ENCODE measurements around the gene LIPT2. TPM values are rescaled to one million over a fixed set of nuclear protein-coding genes. Genes with fewer than 3 reads are reported as not detected.

The LIPT2 gene
- total and polyA plus RNA-seq, 2 donors (not counting 3 experiments of a cell fraction or from before 2014, with no cell fraction given), result 1.7 to 4.1 TPM

GRCh38 chr11:74462631-74463030 lies 30.9 kb downstream of the LIPT2 start:
- H3K9ac ChIP-seq (replicated peaks; ENCODE audit: extremely low read depth, insufficient read depth, low read length), result no peak overlapping the region
- intact Hi-C loops (cut with micrococcal nuclease), result no loop called here
- DNase-seq (ENCODE audit: low read depth, low spot score), result no peak
- H3K27me3 ChIP-seq (ENCODE audit: control insufficient read depth in 2 of 2, insufficient read depth in 2 of 2, low read length in 2 of 2), result peaks cover 16 to 23% of the 10 kb centered on the region in 2 experiments
- no peaks in the 10 kb centered on the region for H3K9me3 ChIP-seq (replicated peaks; ENCODE audit: control insufficient read depth, insufficient read depth, low read length)
- dilution Hi-C loops (cut with MboI; ENCODE audit: extremely low pct_ligation_motif_present, low sequenced_read_pairs), result no loop called here
- H3K36me3 ChIP-seq (ENCODE audit: control insufficient read depth in 2 of 2, extremely low read depth in 1 of 2, insufficient read depth in 2 of 2, low read length in 2 of 2), result no peaks in the 10 kb centered on the region
- TF ChIP-seq FOS (IDR thresholded peaks at IDR 0.05; ENCODE audit: borderline replicate concordance, insufficient read depth, low read length) (no peak), GATA2 (IDR thresholded peaks at IDR 0.05; ENCODE audit: insufficient read depth, insufficient read length, low read depth, low read length) (no peak), POLR2A (IDR thresholded peaks at IDR 0.05; ENCODE audit: low read depth, low read length) (no peak), EZH2 (IDR thresholded peaks at IDR 0.05; ENCODE audit: borderline replicate concordance, low read depth, low read length, severe bottlenecking) (no peak), POLR2AphosphoS5 (IDR thresholded peaks at IDR 0.05; ENCODE audit: insufficient read depth, low read depth, low read length) (no peak), CTCF (IDR thresholded peaks at IDR 0.05; ENCODE audit: extremely low read depth in 1 of 2, insufficient read depth in 1 of 2, low read depth in 1 of 2, low read length in 2 of 2) (no peak), JUN (IDR thresholded peaks at IDR 0.05; ENCODE audit: borderline replicate concordance, insufficient read depth, insufficient read length, low read depth) (no peak), MYC (IDR thresholded peaks at IDR 0.05; ENCODE audit: low read depth, low read length) (no peak)
- TF ChIP-seq, protein P1, sequence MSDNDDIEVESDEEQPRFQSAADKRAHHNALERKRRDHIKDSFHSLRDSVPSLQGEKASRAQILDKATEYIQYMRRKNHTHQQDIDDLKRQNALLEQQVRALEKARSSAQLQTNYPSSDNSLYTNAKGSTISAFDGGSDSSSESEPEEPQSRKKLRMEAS (IDR thresholded peaks at IDR 0.05; ENCODE audit: insufficient read depth, insufficient read length), result no peak
- ChIA-PET CTCF (interaction anchor here (1.5 to 5.4 kb wide), 5 partner anchors 9 to 208 kb away, joined by 5 to 38 read pairs (median 8); partner anchors contain the start of gene LIPT2), POLR2A (no interaction called here)
- no TSS peak for BruUV-seq (replicated peaks)
- no peak overlapping the region for H3K27ac ChIP-seq (ENCODE audit: insufficient read depth, low read depth, low read length)
- H3K79me2 ChIP-seq (ENCODE audit: control insufficient read depth, insufficient read depth, low read length), result no peaks in the 10 kb centered on the region
- H2AFZ ChIP-seq (ENCODE audit: low read depth, low read length), result no peak overlapping the region
- H3K9me1 ChIP-seq (replicated peaks; ENCODE audit: control insufficient read depth, extremely low read depth, insufficient read depth, low read length), result no peaks in the 10 kb centered on the region
- no peaks in the 10 kb centered on the region for H4K20me1 ChIP-seq (replicated peaks; ENCODE audit: control insufficient read depth, extremely low read depth, insufficient read depth, low read length)
- no peak overlapping the region for H3K4me2 ChIP-seq (ENCODE audit: insufficient read depth, low read length)
- FAIRE-seq, result no peak
- no peak overlapping the region for H3K4me3 ChIP-seq (replicated peaks in 1 of 3; ENCODE audit: insufficient read depth in 1 of 3, low read depth in 1 of 3, low read length in 3 of 3)
- peaks cover 11% of the 10 kb centered on the region for H3K4me1 ChIP-seq (ENCODE audit: control insufficient read depth, extremely low read depth, insufficient read depth, low read length)
